ENCODE data around the gene FAM180B. TPM values are rescaled to one million over a fixed set of nuclear protein-coding genes. Genes with fewer than 3 reads are reported as not detected.

FAM180B gene
- total RNA-seq, 2 donors from 2014 or later = 0.27 to 3.4 TPM

DNA sequence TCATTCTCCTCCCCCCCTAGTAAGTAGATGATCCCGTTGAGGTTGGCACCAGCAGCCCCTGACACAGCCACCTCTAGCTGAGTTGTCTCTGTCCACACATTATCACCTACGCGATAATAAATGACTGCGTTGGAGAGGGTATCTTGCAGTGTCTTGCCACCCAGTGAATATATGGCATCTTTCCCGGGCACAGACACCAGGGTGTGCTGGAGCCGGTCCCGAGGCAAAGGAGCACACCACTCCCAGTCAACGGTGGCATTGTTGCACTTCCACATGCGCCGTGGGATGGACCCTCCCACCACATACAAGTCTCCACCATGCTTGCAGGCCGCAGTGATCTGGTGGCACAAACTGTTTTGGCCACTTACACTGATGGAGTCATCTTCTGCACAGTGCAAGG is 13.2 kb upstream of the FAM180B start:
- TF ChIP-seq, protein P1, sequence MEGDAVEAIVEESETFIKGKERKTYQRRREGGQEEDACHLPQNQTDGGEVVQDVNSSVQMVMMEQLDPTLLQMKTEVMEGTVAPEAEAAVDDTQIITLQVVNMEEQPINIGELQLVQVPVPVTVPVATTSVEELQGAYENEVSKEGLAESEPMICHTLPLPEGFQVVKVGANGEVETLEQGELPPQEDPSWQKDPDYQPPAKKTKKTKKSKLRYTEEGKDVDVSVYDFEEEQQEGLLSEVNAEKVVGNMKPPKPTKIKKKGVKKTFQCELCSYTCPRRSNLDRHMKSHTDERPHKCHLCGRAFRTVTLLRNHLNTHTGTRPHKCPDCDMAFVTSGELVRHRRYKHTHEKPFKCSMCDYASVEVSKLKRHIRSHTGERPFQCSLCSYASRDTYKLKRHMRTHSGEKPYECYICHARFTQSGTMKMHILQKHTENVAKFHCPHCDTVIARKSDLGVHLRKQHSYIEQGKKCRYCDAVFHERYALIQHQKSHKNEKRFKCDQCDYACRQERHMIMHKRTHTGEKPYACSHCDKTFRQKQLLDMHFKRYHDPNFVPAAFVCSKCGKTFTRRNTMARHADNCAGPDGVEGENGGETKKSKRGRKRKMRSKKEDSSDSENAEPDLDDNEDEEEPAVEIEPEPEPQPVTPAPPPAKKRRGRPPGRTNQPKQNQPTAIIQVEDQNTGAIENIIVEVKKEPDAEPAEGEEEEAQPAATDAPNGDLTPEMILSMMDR (IDR thresholded peaks at IDR 0.05) = no peak
- Histone ChIP-seq H3K27me3 (replicated peaks; ENCODE audit: insufficient read depth) (no peaks in the 10 kb centered on the region), H3K4me1 (ENCODE audit: control insufficient read depth in 1 of 2, low read depth in 2 of 2) (peaks cover 9 to 18% of the 10 kb centered on the region in 2 donors), H3K9me3 (no peaks in the 10 kb centered on the region), H3K27ac (no peak overlapping the region), H3K4me3 (no peak overlapping the region), H3K36me3 (peaks cover 28% of the 10 kb centered on the region)
- no peak for ATAC-seq (ENCODE audit: insufficient number of reproducible peaks, low FRiP score, low read depth)
- no peak for DNase-seq (ENCODE audit: low spot score)

DNA sequence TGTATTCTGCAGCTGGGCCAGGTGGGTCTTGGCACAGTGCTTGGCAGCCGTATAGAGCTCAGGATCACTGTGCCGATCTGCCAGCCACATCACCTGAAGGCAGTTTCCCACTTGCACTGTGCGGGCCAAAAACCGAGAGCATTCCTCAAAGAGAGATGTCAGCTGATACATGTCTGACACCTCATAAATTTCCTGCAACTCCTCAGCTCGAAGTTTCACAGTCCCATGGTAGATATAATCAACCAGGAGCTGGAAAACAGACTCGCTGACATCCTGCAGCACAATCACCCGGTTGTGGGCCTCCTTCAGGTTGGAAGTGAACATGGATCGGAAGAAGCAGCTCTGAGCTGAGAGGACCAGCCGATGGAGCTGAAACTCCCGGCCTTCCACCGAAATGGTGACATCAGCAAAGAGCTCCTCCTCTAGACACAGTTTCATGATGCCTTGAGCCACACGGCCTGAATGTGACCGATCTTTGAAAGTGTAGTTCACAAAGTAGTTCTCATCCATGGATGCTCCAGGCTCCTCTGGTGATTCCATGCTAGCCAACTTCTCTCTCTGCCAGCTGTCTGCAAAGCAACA is 8.9 kb upstream of the FAM180B start:
- H3K36me3 ChIP-seq = peaks cover 36% of the 10 kb centered on the region
- H3K9me3 ChIP-seq = no peaks in the 10 kb centered on the region
- TF ChIP-seq, protein P1 (IDR thresholded peaks at IDR 0.05) = no peak
- no peak for ATAC-seq (ENCODE audit: insufficient number of reproducible peaks, low FRiP score, low read depth)
- no peaks in the 10 kb centered on the region for H3K27me3 ChIP-seq (replicated peaks; ENCODE audit: insufficient read depth)
- no peak for DNase-seq (ENCODE audit: low spot score)
- H3K4me1 ChIP-seq (ENCODE audit: control insufficient read depth in 1 of 2, low read depth in 2 of 2) = peaks cover 16 to 30% of the 10 kb centered on the region in 2 donors
- H3K4me3 ChIP-seq = peak overlapping the region; percentile 89
- no peak overlapping the region for H3K27ac ChIP-seq

DNA sequence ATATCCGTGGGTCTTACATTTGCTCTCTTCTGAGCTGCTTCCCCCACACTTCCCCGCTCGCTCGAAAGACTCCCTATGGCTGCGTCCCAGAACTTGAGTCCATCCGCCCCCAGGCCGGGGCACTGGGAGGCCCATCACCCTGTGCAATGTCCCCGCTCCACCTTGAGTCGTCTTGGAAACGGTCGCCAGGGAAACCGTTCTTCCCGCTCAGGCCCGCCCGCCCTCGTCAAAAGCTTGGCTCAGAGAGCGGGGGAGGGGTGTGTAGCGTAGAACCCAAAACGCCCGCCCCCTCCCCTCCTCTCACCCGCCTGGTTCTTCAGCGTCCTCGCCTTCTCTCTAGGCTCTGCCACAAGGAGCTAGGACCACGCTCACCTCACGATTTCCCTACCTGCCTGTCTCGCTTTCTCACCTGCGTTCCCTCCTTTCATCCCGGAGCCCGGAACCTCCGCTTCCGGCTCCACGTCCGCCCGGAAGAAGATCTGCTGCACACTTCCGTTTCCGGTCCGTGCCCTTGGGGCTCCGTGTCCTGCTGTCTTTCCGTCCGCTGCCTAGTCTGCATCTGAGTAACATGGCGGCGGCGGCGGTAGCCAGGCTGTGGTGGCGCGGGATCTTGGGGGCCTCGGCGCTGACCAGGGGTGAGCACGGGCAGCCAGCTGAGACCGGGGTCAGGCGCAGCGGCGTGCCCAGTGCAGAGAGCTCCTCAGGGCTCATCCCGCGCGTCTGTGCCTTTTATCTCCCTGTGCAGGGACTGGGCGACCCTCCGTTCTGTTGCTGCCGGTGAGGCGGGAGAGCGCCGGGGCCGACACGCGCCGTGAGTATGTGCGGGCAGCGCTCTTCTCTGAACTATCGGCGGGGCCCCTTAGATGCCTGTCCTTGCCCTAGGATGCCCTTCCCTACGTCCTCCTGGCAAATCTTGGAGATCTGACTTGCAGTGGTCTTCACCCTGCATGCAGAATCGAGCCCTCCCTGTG is 7.7 kb upstream of the FAM180B start, which contains the start of the genes KBTBD4 and NDUFS3:
TSS of gene KBTBD4 (minus strand) at position 447 of the 971 bp plus-strand sequence. CDS start at position 428, 19 bp downstream.
TSS of gene NDUFS3 (plus strand) at position 551 of the 971 bp plus-strand sequence. CDS start at position 569, 18 bp downstream.
- DNase-seq (ENCODE audit: low spot score) (peak; percentile 74), ATAC-seq (ENCODE audit: insufficient number of reproducible peaks, low FRiP score, low read depth) (peak; percentile 74)
- TF ChIP-seq, protein P1 (IDR thresholded peaks at IDR 0.05) = no peak
- no peaks in the 10 kb centered on the region for H3K27me3 ChIP-seq (replicated peaks; ENCODE audit: insufficient read depth)
- H3K4me3 ChIP-seq = peak within 1 kb of the TSS; percentile 89
- H3K36me3 ChIP-seq = peaks cover 36% of the 10 kb centered on the region
- no peaks in the 10 kb centered on the region for H3K9me3 ChIP-seq
- H3K4me1 ChIP-seq (ENCODE audit: control insufficient read depth in 1 of 2, low read depth in 2 of 2) = peaks cover 16 to 30% of the 10 kb centered on the region in 2 donors
- H3K27ac ChIP-seq = peak within 1 kb of the TSS; percentile 48 to 72

DNA sequence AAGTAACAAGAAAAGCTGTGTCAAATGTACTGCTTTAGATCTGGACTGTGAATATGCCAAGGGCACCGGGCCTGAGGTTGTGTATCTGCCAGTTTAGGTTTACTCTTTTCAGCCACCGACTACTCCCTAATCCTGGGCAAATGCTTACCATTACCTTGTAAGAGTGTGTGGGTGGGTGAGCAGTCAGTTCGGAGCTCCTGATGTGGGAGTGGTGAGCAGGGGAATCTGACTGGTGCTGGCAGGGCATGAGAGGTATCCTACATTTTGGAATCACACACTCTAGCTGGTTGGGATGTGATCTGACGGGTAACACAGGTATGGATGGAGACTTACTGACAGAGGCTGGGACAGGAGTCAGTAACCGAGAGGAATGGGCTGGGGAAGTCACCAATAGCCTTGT is 2.6 kb upstream of the FAM180B start:
- ATAC-seq (ENCODE audit: insufficient number of reproducible peaks, low FRiP score, low read depth) (no peak), DNase-seq (ENCODE audit: low spot score) (no peak)
- Histone ChIP-seq H3K4me1 (ENCODE audit: control insufficient read depth in 1 of 2, low read depth in 2 of 2) (peaks cover 7 to 12% of the 10 kb centered on the region in 2 donors), H3K27me3 (replicated peaks; ENCODE audit: insufficient read depth) (no peaks in the 10 kb centered on the region), H3K36me3 (peaks cover 31% of the 10 kb centered on the region), H3K9me3 (no peaks in the 10 kb centered on the region), H3K27ac (no peak overlapping the region), H3K4me3 (no peak overlapping the region)
- TF ChIP-seq, protein P1 (IDR thresholded peaks at IDR 0.05) = no peak
